Heart right ventricle (tissue), 16 donors: ENCODE data around the gene KCTD13. TPM values are rescaled to one million over a fixed set of nuclear protein-coding genes. Genes with fewer than 3 reads are reported as not detected.

ENCODE experiments used
- ATAC-seq, 8 donors: fragments of 200-7000 bp; cut with Tn5 transposase; one replicate each; pipeline ENCODE4 v1.9.1; 2020; ENCODE audit warnings: mild to moderate bottlenecking in 8 of 8, moderate library complexity in 8 of 8, moderate number of reproducible peaks in 1 of 8
- DNase-seq, 2 donors: peaks; one replicate each; pipeline ENCODE4 v3.0.0-alpha.2; 2020
- H3K27ac ChIP-seq, 10 donors: fragments of 200-600 bp; sonication (generic) in 2 of 10; one replicate each; pipeline versions ENCODE4 v1.5.0 to v1.8.0; 2020 to 2022; ENCODE audit warnings: mild to moderate bottlenecking in 3 of 10
- H3K27me3 ChIP-seq, 7 donors: fragments of 200-600 bp; one replicate each; pipeline ENCODE4 v1.8.0; 2021 to 2022; ENCODE audit warnings: mild to moderate bottlenecking in 2 of 7
- H3K36me3 ChIP-seq, 9 donors: fragments of 200-600 bp; sonication (generic) in 1 of 9; one replicate each; pipeline versions ENCODE4 v1.5.0 to v1.8.0; 2020 to 2022; ENCODE audit warnings: mild to moderate bottlenecking in 2 of 9
- H3K4me1 ChIP-seq, 9 donors: fragments of 200-600 bp; sonication (generic) in 1 of 9; one replicate each; pipeline versions ENCODE4 v1.5.0 to v1.8.0; 2020 to 2022; ENCODE audit warnings: mild to moderate bottlenecking in 4 of 9
- H3K4me3 ChIP-seq, 10 donors: fragments of 200-600 bp; sonication (generic) in 2 of 10; one replicate each; pipeline versions ENCODE4 v1.5.0 to v1.8.0; 2020 to 2022; ENCODE audit warnings: mild to moderate bottlenecking in 7 of 10, moderate library complexity in 2 of 10
- H3K9me3 ChIP-seq, 11 donors: fragments of 200-600 bp in 10 of 11; sonication (generic) in 2 of 11; one replicate each; pipeline versions ENCODE4 v1.5.0 to v1.8.0; 2013 to 2022; ENCODE audit warnings: mild to moderate bottlenecking in 2 of 11, control low read depth in 1 of 11, moderate library complexity in 1 of 11
- WGBS, 2 donors: extraction: QIAGEN DNeasy Blood & Tissue Kit; methylation state at CpG; one replicate each; pipeline ENCODE4 v1.1.7; 2013; ENCODE audit warnings: inconsistent platforms in 1 of 2; 5-methylcytosine and 5-hydroxymethylcytosine counted together
- intact Hi-C, 10 donors: fragments of 100-400 bp; cut with DNase I; formaldehyde crosslinking; loops; one replicate each; pipeline versions ENCODE4 v1.11.1 to v1.14.2; 2022
- polyA plus RNA-seq, 2 donors: library from polyadenylated mRNA; stranded (reverse); fragments of 200-250 nt; gene quantifications; one replicate each; pipeline ENCODE4 v1.2.3, GENCODE V29; 2013
- total RNA-seq, 10 donors: library from RNA; stranded (reverse); fragmentation: NEBNext Ultra II Directional in 3 of 10; extraction: Animal tissue kit (Norgen Biotek cat#: 25700) in 3 of 10; gene quantifications; one replicate each; pipeline versions ENCODE4 v1.2.1 to v1.2.4, GENCODE V29; 2021 to 2023
- TF ChIP-seq, protein P1 (sequence below), 9 donors: fragments of 200-600 bp; sonication (generic) in 2 of 9; IDR thresholded peaks; one replicate each; pipeline versions ENCODE4 v1.5.0 to v1.8.0; 2021 to 2022; ENCODE audit warnings: antibody characterized with exemption in 9 of 9, mild to moderate bottlenecking in 5 of 9, moderate library complexity in 1 of 9
- donor health status: Arrhythmogenic right ventricular cardiomyopathy.
- donor health status: ischemic (EF 13 %, LVEDD 7.1; RV severe dilation, severe dysfunction).
- donor health status: healthy with polysubstance abuse.
- donor health status: DM: no; HTN: yes; CAD: no.
- donor health status: DM: no; HTN: no; CAD: no.
- donor health status: ischemic (EF 25% LVEDD 6.9; RV normal size, moderate dysfunction).
- donor health status: ischemic (EF 25% LVEDD 5.7; RV mildly dilated, moderate dysfunction).
- donor health status: healthy.
- donor health status: DM: yes; HTN: yes; CAD: no.
- donor health status: Ischemic cardiomyopathy.
- donor health status: ischemic (EF 35%, LVEDD 5.7; RV mildly dilated, moderate dysfunction).
- donor health status: nonischemic (EF 11% LVEDD 7.7; RV severe dilation, severe dysfunction).
- donor health status: DM: yes; HTN: yes; CAD: no.
- donor health status: PGD.
- donor health status: ischemic (EF 29% LVEDD 5.4; RV normal size, mild dysfunction).
- donor health status: nonischemic (EF 23%, LVEDD 6.1; RV moderate dilation, normal function).

Gene KCTD13
- total and polyA plus RNA-seq, 12 donors: 5.2 to 18.0 (median 7.3) TPM

DNA sequence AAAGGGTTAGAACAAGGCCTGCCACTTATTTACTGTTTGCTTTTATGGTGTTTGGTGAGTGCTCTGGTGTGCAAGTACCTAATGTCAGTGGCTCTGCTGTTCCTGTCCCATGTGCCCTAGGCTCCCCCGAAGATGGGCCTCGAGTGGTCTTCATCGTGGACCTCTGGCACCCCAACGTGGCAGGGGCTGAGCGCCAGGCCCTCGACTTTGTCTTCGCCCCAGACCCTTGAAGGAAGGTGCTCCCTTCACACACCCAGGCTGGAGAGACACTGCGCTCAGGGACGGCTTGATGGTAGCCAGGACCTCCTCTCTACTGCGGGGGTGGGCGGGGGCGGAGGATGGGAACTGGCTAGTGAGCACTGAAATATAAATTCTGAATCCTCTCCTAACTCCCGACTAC is 20.4 kb downstream of the KCTD13 start:
- Histone ChIP-seq H3K4me3 (no peak overlapping the region), H3K27me3 (peaks cover 0 to 15% (median 6%) of the 10 kb centered on the region in 7 donors), H3K27ac (no peak overlapping the region), H3K36me3 (peaks cover 0 to 11% (median 0%) of the 10 kb centered on the region in 9 donors), H3K4me1 (peaks cover 0 to 7% (median 4%) of the 10 kb centered on the region in 9 donors), H3K9me3 (no peaks in the 10 kb centered on the region)
- no peak for ATAC-seq
- 80 to 85% methylated on average over 13 of the region's 13 CpGs for WGBS, 2 donors
- intact Hi-C loops: no loop called here
- TF ChIP-seq, protein P1, sequence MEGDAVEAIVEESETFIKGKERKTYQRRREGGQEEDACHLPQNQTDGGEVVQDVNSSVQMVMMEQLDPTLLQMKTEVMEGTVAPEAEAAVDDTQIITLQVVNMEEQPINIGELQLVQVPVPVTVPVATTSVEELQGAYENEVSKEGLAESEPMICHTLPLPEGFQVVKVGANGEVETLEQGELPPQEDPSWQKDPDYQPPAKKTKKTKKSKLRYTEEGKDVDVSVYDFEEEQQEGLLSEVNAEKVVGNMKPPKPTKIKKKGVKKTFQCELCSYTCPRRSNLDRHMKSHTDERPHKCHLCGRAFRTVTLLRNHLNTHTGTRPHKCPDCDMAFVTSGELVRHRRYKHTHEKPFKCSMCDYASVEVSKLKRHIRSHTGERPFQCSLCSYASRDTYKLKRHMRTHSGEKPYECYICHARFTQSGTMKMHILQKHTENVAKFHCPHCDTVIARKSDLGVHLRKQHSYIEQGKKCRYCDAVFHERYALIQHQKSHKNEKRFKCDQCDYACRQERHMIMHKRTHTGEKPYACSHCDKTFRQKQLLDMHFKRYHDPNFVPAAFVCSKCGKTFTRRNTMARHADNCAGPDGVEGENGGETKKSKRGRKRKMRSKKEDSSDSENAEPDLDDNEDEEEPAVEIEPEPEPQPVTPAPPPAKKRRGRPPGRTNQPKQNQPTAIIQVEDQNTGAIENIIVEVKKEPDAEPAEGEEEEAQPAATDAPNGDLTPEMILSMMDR (IDR thresholded peaks at IDR 0.05): no peak
- DNase-seq: no peak

DNA sequence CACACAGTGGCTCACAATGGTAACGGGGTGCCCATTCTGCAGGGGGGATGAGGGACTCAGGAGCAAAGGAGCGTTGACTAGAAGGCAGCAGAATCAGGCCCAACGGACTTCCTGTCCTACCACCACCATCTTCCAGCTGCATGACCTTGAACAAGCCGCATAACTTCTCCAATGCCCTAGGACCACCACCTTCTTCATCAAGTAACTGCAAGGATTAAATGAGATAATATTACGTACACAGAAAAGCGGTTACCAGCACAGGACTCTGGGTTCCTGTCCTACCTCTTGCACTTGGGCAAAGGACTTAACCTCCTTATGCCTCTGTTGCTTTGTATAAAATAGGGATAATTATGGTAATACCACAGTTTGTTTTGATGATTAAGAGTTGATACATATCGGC is 21.1 kb downstream of the KCTD13 start:
- no peak overlapping the region for H3K4me3 ChIP-seq

DNA sequence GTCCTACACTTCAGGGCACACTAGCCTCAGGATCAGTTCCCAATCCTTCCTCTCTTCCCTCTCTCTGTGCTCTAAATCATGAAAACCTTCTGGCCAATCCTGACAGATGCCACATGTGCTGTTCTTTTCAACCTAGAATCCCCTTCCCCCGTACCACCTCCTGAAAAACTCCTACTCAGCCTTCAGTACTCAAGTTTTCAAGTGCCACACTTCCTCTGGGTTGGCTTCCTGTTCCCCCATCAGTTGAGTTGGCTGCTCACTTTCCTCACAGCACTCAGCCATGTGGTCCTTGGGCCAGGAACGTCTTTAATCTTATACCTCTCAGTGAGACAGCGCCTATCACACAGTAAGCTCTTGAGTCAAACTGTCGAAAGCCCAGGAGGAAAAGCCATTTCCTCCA is 22.4 kb downstream of the KCTD13 start:
- 47 to 62% methylated on average over 4 of the region's 4 CpGs for WGBS, 2 donors
- Histone ChIP-seq H3K27ac (no peak overlapping the region), H3K4me3 (no peak overlapping the region), H3K9me3 (no peaks in the 10 kb centered on the region), H3K4me1 (peaks cover 0 to 25% (median 13%) of the 10 kb centered on the region in 9 donors), H3K27me3 (peaks cover 3 to 32% (median 18%) of the 10 kb centered on the region in 7 donors), H3K36me3 (peaks cover 0 to 11% (median 0%) of the 10 kb centered on the region in 9 donors)
- intact Hi-C loops: no loop called here
- ATAC-seq: no peak
- no peak for DNase-seq
- TF ChIP-seq, protein P1 (IDR thresholded peaks at IDR 0.05): no peak

More for the DNA sequence above, 21.1 kb downstream of the KCTD13 start:
- DNase-seq (no peak), ATAC-seq (no peak)
- no peak overlapping the region for H3K27ac ChIP-seq
- peaks cover 0 to 11% (median 0%) of the 10 kb centered on the region in 9 donors for H3K36me3 ChIP-seq
- 94% methylated on average over 7 of the region's 7 CpGs for WGBS, 2 donors
- TF ChIP-seq, protein P1 (IDR thresholded peaks at IDR 0.05): no peak
- peaks cover 0 to 21% (median 7%) of the 10 kb centered on the region in 7 donors for H3K27me3 ChIP-seq
- H3K4me1 ChIP-seq: peaks cover 0 to 13% (median 8%) of the 10 kb centered on the region in 9 donors
- intact Hi-C loops: no loop called here
- H3K9me3 ChIP-seq: no peaks in the 10 kb centered on the region

DNA sequence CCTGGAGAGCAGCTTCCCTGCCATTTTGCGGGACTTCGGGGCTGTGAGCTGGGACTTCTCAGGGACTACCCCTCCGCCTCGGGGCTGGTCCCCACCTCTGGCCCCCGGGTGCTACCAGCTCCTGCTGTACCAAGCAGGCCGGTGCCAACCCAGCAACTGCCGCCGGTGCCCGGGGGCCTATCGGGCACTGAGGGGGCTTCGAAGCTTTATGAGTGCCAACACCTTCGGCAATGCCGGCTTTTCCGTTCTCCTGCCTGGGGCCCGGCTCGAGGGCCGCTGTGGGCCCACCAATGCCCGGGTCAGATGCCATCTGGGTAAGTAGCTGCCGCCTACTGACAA is 24.4 kb downstream of the KCTD13 start:
- DNase-seq (no peak), ATAC-seq (no peak)
- TF ChIP-seq, protein P1 (IDR thresholded peaks at IDR 0.05): no peak
- 86 to 88% methylated on average over 19 of the region's 19 CpGs for WGBS, 2 donors
- peaks cover 0 to 4% (median 0%) of the 10 kb centered on the region in 9 donors for H3K36me3 ChIP-seq
- peak overlapping the region in 1 of 10 donors; percentile 76 for H3K4me3 ChIP-seq
- H3K27me3 ChIP-seq: peaks cover 6 to 52% (median 39%) of the 10 kb centered on the region in 7 donors
- H3K9me3 ChIP-seq: no peaks in the 10 kb centered on the region
- intact Hi-C loops: no loop called here
- peaks cover 0 to 25% (median 13%) of the 10 kb centered on the region in 9 donors for H3K4me1 ChIP-seq
- H3K27ac ChIP-seq: no peak overlapping the region
